HL-60 (cell line): ENCODE data around the gene ADIRF.

Source experiments
- GABPA ChIP-seq: IDR thresholded peaks from 2 replicates; pipeline ENCODE4 v1.6.1; 2012; ENCODE audit warnings: low read depth
- TF ChIP-seq, protein P1 (sequence below): IDR thresholded peaks from one replicate; pipeline ENCODE4 v1.5.1; 2011; ENCODE audit warnings: low read length, control low read depth, inconsistent platforms; ENCODE audit not compliant: insufficient read depth

DNA sequence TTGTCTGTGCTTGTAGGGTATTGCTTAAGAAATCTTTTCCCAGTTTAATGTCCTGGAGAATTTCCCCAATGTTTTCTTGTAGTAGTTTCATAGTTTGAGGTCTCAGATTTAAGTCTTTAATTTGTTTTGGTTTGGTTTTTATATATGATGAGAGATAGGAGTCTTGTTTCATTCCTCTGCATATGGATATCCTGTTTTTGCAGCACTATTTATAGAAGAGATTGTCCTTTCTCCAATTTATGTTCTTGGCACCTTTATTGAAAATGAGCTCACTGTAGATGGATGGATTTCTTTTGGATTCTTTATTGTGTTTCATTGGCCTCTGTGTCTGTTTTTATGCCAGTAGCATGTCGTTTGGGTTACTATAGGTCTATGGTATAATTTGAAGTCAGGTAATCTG is 20.2 kb downstream of the ADIRF start:
- TF ChIP-seq GABPA, result no peak
- TF ChIP-seq, protein P1, sequence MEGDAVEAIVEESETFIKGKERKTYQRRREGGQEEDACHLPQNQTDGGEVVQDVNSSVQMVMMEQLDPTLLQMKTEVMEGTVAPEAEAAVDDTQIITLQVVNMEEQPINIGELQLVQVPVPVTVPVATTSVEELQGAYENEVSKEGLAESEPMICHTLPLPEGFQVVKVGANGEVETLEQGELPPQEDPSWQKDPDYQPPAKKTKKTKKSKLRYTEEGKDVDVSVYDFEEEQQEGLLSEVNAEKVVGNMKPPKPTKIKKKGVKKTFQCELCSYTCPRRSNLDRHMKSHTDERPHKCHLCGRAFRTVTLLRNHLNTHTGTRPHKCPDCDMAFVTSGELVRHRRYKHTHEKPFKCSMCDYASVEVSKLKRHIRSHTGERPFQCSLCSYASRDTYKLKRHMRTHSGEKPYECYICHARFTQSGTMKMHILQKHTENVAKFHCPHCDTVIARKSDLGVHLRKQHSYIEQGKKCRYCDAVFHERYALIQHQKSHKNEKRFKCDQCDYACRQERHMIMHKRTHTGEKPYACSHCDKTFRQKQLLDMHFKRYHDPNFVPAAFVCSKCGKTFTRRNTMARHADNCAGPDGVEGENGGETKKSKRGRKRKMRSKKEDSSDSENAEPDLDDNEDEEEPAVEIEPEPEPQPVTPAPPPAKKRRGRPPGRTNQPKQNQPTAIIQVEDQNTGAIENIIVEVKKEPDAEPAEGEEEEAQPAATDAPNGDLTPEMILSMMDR, result no peak
